GM23338 (cell line): Measurements from ENCODE around the gene MBD5. TPM values are rescaled to one million over a fixed set of nuclear protein-coding genes. Genes with fewer than 3 reads are reported as not detected.

Source experiments
- ATAC-seq: fragments of 200-7000 bp; cut with Tn5 transposase; 3 replicates; pipeline ENCODE4 v1.9.1; 2020
- DNase-seq: peaks from one replicate; pipeline ENCODE4 v3.0.0-alpha.2; 2015; ENCODE audit warnings: low spot score
- H2AFZ ChIP-seq: fragments of 200-600 bp; sonication (generic); 2 replicates; pipeline ENCODE4 v1.8.0; 2016; ENCODE audit warnings: antibody characterized with exemption, mild to moderate bottlenecking, moderate library complexity
- H3F3A ChIP-seq: fragments of 200-600 bp; sonication (generic); replicated peaks from 2 replicates; pipeline ENCODE4 v1.8.0; 2017; ENCODE audit warnings: antibody characterized with exemption, mixed run types, low read depth
- H3K27ac ChIP-seq: fragments of 200-600 bp; sonication (generic); 2 replicates; pipeline ENCODE4 v1.6.1; 2016; ENCODE audit warnings: low read depth
- H3K27me3 ChIP-seq: fragments of 200-600 bp; sonication (generic); 2 replicates; pipeline ENCODE4 v1.8.0; 2016; ENCODE audit warnings: mild to moderate bottlenecking, mixed run types, moderate library complexity; ENCODE audit not compliant: insufficient read depth
- H3K36me3 ChIP-seq: fragments of 200-600 bp; sonication (generic); 2 replicates; pipeline ENCODE4 v1.8.0; 2016; ENCODE audit warnings: mild to moderate bottlenecking; ENCODE audit not compliant: insufficient read depth
- H3K4me1 ChIP-seq: fragments of 200-600 bp; sonication (generic); 2 replicates; pipeline ENCODE4 v1.8.0; 2016; ENCODE audit warnings: mild to moderate bottlenecking, moderate library complexity; ENCODE audit not compliant: insufficient read depth
- H3K4me2 ChIP-seq: fragments of 200-600 bp; sonication (generic); 2 replicates; pipeline ENCODE4 v1.7.1; 2017; ENCODE audit warnings: mixed run types
- H3K4me3 ChIP-seq: fragments of 200-600 bp; sonication (generic); 2 replicates; pipeline ENCODE4 v1.6.1; 2016; ENCODE audit warnings: mixed run types
- H3K79me2 ChIP-seq: fragments of 200-600 bp; sonication (generic); replicated peaks from 2 replicates; pipeline ENCODE4 v1.8.0; 2017; ENCODE audit warnings: mild to moderate bottlenecking; ENCODE audit not compliant: insufficient read depth
- H3K9me2 ChIP-seq: fragments of 200-600 bp; sonication (generic); 2 replicates; pipeline ENCODE4 v1.8.0; 2017; ENCODE audit not compliant: insufficient read depth
- H4K20me1 ChIP-seq: fragments of 200-600 bp; sonication (generic); replicated peaks from 2 replicates; pipeline ENCODE4 v1.8.0; 2017; ENCODE audit warnings: mild to moderate bottlenecking; ENCODE audit not compliant: insufficient read depth
- H3K27ac Mint-ChIP-seq: 2 replicates; pipeline ENCODE4 v1.8.0; 2020; ENCODE audit warnings: inconsistent platforms, mild to moderate bottlenecking, moderate library complexity, mixed read lengths
- H3K27me3 Mint-ChIP-seq: 3 replicates; pipeline ENCODE4 v1.8.0; 2022; ENCODE audit warnings: low read depth, mild to moderate bottlenecking, moderate library complexity, mixed read lengths, inconsistent platforms; ENCODE audit not compliant: insufficient read depth, poor library complexity
- H3K36me3 Mint-ChIP-seq: 3 replicates; pipeline ENCODE4 v1.8.0; 2021; ENCODE audit warnings: low read depth, mild to moderate bottlenecking, inconsistent platforms, moderate library complexity, mixed read lengths
- H3K4me1 Mint-ChIP-seq: 3 replicates; pipeline ENCODE4 v1.8.0; 2020; ENCODE audit warnings: mild to moderate bottlenecking, inconsistent platforms, mixed read lengths
- H3K4me3 Mint-ChIP-seq: 3 replicates; pipeline ENCODE4 v1.8.0; 2021; ENCODE audit warnings: moderate library complexity, mild to moderate bottlenecking, inconsistent platforms, mixed read lengths
- H3K9me3 Mint-ChIP-seq: 3 replicates; pipeline ENCODE4 v1.8.0; 2020; ENCODE audit warnings: moderate library complexity, mild to moderate bottlenecking, inconsistent platforms, mixed read lengths
- CREB1 ChIP-seq: fragments of 250-450 bp; sonication (Bioruptor Pico); IDR thresholded peaks from 2 replicates; pipeline ENCODE4 v1.5.0; 2020; ENCODE audit warnings: low read depth, mild to moderate bottlenecking, moderate library complexity
- ETS1 ChIP-seq: IDR thresholded peaks from 2 replicates; pipeline ENCODE4 v1.6.1; 2016; ENCODE audit warnings: antibody characterized with exemption
- EZH2 ChIP-seq: fragments of 200-600 bp; sonication (generic); IDR thresholded peaks from one replicate; pipeline ENCODE4 v1.8.0; 2017; ENCODE audit warnings: antibody characterized with exemption, mild to moderate bottlenecking, low read depth; ENCODE audit not compliant: unreplicated experiment
- EZH2phosphoT487 ChIP-seq: fragments of 200-600 bp; sonication (generic); IDR thresholded peaks from one replicate; pipeline ENCODE4 v1.8.1; 2018; ENCODE audit warnings: antibody characterized with exemption; ENCODE audit not compliant: unreplicated experiment
- JUNB ChIP-seq: IDR thresholded peaks from one replicate; pipeline ENCODE4 v1.6.1; 2016; ENCODE audit warnings: antibody characterized with exemption; ENCODE audit not compliant: unreplicated experiment
- NANOG ChIP-seq: IDR thresholded peaks from 2 replicates; pipeline ENCODE4 v1.6.1; 2016; ENCODE audit warnings: antibody characterized with exemption, borderline replicate concordance
- POLR2AphosphoS5 ChIP-seq: IDR thresholded peaks from 2 replicates; pipeline ENCODE4 v1.6.1; 2016; ENCODE audit warnings: antibody characterized with exemption, low read depth
- STAT1 ChIP-seq: IDR thresholded peaks from one replicate; pipeline ENCODE4 v1.6.1; 2016; ENCODE audit warnings: antibody characterized with exemption; ENCODE audit not compliant: unreplicated experiment
- ZNF114 ChIP-seq: fragments of 250-450 bp; sonication (Bioruptor Pico); IDR thresholded peaks from 2 replicates; pipeline ENCODE4 v1.5.0; 2020; ENCODE audit warnings: mild to moderate bottlenecking, moderate library complexity
- ZNF331 ChIP-seq: fragments of 250-450 bp; sonication (Bioruptor Pico); IDR thresholded peaks from 2 replicates; pipeline ENCODE4 v1.5.0; 2020; ENCODE audit warnings: low read depth, mild to moderate bottlenecking, moderate library complexity
- polyA plus RNA-seq: library from polyadenylated mRNA; unstranded; fragments of >200 nt; fragmentation: Nextera tagmentation; extraction: Ambion mirVana; gene quantifications from 2 replicates; pipeline ENCODE4 v1.2.1, GENCODE V29; 2016
- total RNA-seq: library from RNA; depleted of rRNA; stranded (reverse); fragments of >200 nt; shearing (Covaris generic); gene quantifications from 2 replicates; pipeline ENCODE4 v1.2.3, GENCODE V29; 2014
- TF ChIP-seq, protein P1 (sequence below): IDR thresholded peaks from one replicate; pipeline ENCODE4 v1.6.1; 2018; ENCODE audit warnings: antibody characterized with exemption; ENCODE audit not compliant: unreplicated experiment
- TF ChIP-seq, protein P2 (sequence below): fragments of 250-450 bp; sonication (Bioruptor Pico); IDR thresholded peaks from 2 replicates; pipeline ENCODE4 v1.5.0; 2020; ENCODE audit warnings: mild to moderate bottlenecking, moderate library complexity
- TF ChIP-seq, protein P3 (sequence below), 2 experiments: fragments of 200-600 bp in 1 of 2; sonication (generic) in 1 of 2; conservative IDR thresholded peaks; 2 replicates each; pipeline versions ENCODE4 v1.5.1 to v1.6.1; 2016 to 2017; ENCODE audit warnings: antibody characterized with exemption in 2 of 2, low read depth in 2 of 2, mild to moderate bottlenecking in 2 of 2, moderate library complexity in 1 of 2

MBD5 gene
- total and polyA plus RNA-seq, 2 experiments from 2014 or later: 16.2 to 23.1 TPM

DNA sequence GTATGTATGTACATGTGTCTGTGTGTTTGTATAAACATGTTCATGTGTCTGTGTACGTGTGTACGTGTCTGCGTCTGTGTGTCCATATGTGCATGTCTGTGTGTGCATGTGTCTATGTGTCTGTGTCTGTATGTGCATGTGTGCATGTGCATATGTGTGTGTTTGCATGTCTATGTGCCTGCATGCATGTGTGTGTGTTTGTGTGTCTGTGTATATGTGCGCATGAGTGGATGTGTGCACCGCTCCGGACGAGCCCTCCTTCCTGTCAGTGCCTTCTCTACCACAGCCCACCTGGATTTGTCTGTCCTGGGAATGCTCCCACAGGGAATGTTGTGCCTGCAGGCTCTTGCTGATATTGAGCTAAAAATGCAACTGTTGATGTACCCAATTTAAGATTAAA, 510.3 kb downstream of the MBD5 start:
- Histone ChIP-seq H3K4me1 (no peaks in the 10 kb centered on the region), H3K4me2 (no peak overlapping the region), H3K4me3 (no peak overlapping the region), H3K27ac (no peak overlapping the region), H3K79me2 (no peaks in the 10 kb centered on the region), H3K36me3 (no peaks in the 10 kb centered on the region), H4K20me1 (no peaks in the 10 kb centered on the region), H2AFZ (no peak overlapping the region), H3K9me2 (peaks cover 27% of the 10 kb centered on the region), H3K27me3 (no peaks in the 10 kb centered on the region), H3F3A (no peaks in the 10 kb centered on the region)
- Mint-ChIP-seq H3K27me3 (peaks cover 3% of the 10 kb centered on the region), H3K4me1 (peaks cover 10% of the 10 kb centered on the region), H3K9me3 (no peaks in the 10 kb centered on the region; the same call in 2 of the 3 replicates), H3K4me3 (no peak overlapping the region), H3K27ac (no peak overlapping the region), H3K36me3 (no peaks in the 10 kb centered on the region)
- ATAC-seq: no peak
- no peak for DNase-seq
- TF ChIP-seq, protein P1, sequence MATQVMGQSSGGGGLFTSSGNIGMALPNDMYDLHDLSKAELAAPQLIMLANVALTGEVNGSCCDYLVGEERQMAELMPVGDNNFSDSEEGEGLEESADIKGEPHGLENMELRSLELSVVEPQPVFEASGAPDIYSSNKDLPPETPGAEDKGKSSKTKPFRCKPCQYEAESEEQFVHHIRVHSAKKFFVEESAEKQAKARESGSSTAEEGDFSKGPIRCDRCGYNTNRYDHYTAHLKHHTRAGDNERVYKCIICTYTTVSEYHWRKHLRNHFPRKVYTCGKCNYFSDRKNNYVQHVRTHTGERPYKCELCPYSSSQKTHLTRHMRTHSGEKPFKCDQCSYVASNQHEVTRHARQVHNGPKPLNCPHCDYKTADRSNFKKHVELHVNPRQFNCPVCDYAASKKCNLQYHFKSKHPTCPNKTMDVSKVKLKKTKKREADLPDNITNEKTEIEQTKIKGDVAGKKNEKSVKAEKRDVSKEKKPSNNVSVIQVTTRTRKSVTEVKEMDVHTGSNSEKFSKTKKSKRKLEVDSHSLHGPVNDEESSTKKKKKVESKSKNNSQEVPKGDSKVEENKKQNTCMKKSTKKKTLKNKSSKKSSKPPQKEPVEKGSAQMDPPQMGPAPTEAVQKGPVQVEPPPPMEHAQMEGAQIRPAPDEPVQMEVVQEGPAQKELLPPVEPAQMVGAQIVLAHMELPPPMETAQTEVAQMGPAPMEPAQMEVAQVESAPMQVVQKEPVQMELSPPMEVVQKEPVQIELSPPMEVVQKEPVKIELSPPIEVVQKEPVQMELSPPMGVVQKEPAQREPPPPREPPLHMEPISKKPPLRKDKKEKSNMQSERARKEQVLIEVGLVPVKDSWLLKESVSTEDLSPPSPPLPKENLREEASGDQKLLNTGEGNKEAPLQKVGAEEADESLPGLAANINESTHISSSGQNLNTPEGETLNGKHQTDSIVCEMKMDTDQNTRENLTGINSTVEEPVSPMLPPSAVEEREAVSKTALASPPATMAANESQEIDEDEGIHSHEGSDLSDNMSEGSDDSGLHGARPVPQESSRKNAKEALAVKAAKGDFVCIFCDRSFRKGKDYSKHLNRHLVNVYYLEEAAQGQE: no peak
- TF ChIP-seq ZNF331 (CRISPR knock-in tag) (no peak), ZNF114 (CRISPR knock-in tag) (no peak), NANOG (no peak), ETS1 (no peak), JUNB (no peak), EZH2phosphoT487 (no peak), CREB1 (CRISPR knock-in tag) (no peak), EZH2 (no peak), STAT1 (no peak), POLR2AphosphoS5 (no peak)
- TF ChIP-seq, protein P2, sequence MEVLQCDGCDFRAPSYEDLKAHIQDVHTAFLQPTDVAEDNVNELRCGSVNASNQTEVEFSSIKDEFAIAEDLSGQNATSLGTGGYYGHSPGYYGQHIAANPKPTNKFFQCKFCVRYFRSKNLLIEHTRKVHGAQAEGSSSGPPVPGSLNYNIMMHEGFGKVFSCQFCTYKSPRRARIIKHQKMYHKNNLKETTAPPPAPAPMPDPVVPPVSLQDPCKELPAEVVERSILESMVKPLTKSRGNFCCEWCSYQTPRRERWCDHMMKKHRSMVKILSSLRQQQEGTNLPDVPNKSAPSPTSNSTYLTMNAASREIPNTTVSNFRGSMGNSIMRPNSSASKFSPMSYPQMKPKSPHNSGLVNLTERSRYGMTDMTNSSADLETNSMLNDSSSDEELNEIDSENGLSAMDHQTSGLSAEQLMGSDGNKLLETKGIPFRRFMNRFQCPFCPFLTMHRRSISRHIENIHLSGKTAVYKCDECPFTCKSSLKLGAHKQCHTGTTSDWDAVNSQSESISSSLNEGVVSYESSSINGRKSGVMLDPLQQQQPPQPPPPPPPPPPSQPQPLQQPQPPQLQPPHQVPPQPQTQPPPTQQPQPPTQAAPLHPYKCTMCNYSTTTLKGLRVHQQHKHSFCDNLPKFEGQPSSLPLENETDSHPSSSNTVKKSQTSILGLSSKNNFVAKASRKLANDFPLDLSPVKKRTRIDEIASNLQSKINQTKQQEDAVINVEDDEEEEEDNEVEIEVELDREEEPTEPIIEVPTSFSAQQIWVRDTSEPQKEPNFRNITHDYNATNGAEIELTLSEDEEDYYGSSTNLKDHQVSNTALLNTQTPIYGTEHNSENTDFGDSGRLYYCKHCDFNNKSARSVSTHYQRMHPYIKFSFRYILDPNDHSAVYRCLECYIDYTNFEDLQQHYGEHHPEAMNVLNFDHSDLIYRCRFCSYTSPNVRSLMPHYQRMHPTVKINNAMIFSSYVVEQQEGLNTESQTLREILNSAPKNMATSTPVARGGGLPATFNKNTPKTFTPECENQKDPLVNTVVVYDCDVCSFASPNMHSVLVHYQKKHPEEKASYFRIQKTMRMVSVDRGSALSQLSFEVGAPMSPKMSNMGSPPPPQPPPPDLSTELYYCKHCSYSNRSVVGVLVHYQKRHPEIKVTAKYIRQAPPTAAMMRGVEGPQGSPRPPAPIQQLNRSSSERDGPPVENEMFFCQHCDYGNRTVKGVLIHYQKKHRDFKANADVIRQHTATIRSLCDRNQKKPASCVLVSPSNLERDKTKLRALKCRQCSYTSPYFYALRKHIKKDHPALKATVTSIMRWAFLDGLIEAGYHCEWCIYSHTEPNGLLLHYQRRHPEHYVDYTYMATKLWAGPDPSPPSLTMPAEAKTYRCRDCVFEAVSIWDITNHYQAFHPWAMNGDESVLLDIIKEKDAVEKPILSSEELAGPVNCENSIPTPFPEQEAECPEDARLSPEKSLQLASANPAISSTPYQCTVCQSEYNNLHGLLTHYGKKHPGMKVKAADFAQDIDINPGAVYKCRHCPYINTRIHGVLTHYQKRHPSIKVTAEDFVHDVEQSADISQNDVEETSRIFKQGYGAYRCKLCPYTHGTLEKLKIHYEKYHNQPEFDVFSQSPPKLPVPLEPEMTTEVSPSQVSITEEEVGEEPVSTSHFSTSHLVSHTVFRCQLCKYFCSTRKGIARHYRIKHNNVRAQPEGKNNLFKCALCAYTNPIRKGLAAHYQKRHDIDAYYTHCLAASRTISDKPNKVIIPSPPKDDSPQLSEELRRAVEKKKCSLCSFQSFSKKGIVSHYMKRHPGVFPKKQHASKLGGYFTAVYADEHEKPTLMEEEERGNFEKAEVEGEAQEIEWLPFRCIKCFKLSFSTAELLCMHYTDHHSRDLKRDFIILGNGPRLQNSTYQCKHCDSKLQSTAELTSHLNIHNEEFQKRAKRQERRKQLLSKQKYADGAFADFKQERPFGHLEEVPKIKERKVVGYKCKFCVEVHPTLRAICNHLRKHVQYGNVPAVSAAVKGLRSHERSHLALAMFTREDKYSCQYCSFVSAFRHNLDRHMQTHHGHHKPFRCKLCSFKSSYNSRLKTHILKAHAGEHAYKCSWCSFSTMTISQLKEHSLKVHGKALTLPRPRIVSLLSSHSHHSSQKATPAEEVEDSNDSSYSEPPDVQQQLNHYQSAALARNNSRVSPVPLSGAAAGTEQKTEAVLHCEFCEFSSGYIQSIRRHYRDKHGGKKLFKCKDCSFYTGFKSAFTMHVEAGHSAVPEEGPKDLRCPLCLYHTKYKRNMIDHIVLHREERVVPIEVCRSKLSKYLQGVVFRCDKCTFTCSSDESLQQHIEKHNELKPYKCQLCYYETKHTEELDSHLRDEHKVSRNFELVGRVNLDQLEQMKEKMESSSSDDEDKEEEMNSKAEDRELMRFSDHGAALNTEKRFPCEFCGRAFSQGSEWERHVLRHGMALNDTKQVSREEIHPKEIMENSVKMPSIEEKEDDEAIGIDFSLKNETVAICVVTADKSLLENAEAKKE: no peak
- TF ChIP-seq, protein P3, sequence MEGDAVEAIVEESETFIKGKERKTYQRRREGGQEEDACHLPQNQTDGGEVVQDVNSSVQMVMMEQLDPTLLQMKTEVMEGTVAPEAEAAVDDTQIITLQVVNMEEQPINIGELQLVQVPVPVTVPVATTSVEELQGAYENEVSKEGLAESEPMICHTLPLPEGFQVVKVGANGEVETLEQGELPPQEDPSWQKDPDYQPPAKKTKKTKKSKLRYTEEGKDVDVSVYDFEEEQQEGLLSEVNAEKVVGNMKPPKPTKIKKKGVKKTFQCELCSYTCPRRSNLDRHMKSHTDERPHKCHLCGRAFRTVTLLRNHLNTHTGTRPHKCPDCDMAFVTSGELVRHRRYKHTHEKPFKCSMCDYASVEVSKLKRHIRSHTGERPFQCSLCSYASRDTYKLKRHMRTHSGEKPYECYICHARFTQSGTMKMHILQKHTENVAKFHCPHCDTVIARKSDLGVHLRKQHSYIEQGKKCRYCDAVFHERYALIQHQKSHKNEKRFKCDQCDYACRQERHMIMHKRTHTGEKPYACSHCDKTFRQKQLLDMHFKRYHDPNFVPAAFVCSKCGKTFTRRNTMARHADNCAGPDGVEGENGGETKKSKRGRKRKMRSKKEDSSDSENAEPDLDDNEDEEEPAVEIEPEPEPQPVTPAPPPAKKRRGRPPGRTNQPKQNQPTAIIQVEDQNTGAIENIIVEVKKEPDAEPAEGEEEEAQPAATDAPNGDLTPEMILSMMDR (conservative IDR thresholded peaks at IDR 0.05; ENCODE audit: low read depth in 2 of 2): no peak
